Femur (tissue), 1 donor: ENCODE measurements around the gene CALN1.
"Not testable (repeated sequence)": the region's sequence is repeated elsewhere in the genome, so short reads cannot be mapped to it uniquely, and the experiment has no call there.

Source experiments
- DNase-seq: peaks from one replicate; pipeline ENCODE4 v3.0.0-alpha.2; 2017

The CALN1 gene

GRCh38 chr7:71777278-71777677 is 634.9 kb downstream of the CALN1 start:
- DNase-seq = no peak

GRCh38 chr7:71776726-71777125 is 635.4 kb downstream of the CALN1 start:
- DNase-seq = no peak

DNA sequence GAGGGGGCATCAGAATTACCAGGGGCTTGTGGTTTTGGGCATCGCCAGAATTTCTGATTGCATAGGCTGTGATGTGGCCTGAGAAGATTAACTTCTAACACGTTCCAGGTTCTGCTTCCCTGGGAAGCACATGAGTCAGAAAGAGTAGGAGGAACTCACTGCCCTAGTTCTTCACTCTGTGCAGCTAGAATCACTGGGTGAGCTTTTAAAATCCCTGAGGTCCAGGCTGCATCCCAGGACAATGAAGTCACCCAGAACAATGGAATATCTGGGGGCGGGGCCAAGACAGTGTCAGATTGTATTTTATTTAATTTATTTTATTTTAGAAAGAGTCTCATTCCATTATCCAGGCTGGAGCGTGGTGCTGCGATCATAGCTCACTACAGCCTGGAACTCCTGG is 636.5 kb downstream of the CALN1 start:
- DNase-seq = no peak

DNA sequence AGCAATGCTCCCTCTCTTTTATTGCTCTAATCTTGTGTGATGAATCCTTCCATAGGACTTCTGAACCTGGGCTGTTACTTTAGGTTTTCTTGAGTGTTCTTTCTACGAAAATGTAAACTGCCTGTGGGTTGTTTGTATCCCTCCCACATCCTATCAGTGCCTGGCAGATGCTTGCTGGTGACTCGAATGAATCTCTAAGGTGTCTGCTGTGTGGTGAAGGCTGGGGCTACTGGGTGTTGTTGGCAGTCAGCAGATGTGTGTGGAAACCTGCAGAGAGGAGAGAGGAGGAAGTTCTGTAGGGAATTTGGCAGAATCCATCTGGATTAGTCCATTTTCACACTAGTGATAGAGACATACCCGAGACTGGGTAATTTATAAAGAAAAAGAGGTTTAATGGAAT is 639.4 kb downstream of the CALN1 start:
- no peak for DNase-seq

- no peak for DNase-seq
These were observed 641.8 kb downstream of the CALN1 start for GRCh38 chr7:71770269-71770907.

DNA sequence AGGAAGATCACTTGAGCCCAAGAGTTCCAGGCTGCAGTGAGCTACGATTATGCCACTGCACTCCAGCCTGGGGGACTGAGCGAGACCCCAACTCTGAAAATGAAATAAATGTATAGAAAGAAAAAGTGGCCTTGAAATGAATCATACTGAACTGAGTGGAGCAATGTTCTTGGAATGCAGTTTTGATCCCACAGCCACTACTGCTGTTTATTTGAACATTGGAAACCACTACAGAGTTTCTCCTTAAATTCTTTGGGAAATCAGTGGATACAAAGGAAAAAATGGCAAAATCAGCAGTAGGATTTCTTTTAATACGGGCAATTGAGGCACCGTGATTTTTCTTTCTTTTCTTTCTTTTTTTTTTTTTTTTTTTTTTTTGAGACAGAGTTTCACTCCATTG is 642.8 kb downstream of the CALN1 start:
- DNase-seq = no peak

GRCh38 chr7:71768450-71768849 is 643.7 kb downstream of the CALN1 start:
- no peak for DNase-seq

- DNase-seq = no peak
These were observed 646.1 kb downstream of the CALN1 start for GRCh38 chr7:71766016-71766415.

GRCh38 chr7:71761336-71761735 is 650.8 kb downstream of the CALN1 start:
- no peak for DNase-seq

DNA sequence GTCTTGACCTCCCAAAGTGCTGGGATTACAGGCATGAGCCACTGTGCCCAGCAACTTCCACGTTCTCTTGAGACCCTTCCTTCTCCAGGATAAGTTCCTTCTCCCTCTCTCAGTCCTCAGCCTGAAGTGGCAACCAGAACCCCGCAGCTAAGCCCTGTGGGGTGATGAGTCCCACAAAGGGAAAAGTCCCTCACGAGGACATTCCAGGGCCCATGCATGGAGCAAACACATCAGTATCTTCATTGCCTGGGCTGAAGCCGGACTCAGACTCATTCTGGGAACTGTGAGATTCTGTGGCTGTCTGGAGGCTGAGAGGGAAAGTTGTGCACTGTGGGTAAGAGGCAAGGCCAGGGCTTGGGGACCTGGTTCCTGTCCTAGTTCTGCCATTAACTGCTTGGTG is 657.3 kb downstream of the CALN1 start:
- no peak for DNase-seq

- DNase-seq = no peak
These were observed 658.0 kb downstream of the CALN1 start for GRCh38 chr7:71753956-71754664.

- no peak for DNase-seq
These were observed 658.9 kb downstream of the CALN1 start for GRCh38 chr7:71753236-71753635.

DNA sequence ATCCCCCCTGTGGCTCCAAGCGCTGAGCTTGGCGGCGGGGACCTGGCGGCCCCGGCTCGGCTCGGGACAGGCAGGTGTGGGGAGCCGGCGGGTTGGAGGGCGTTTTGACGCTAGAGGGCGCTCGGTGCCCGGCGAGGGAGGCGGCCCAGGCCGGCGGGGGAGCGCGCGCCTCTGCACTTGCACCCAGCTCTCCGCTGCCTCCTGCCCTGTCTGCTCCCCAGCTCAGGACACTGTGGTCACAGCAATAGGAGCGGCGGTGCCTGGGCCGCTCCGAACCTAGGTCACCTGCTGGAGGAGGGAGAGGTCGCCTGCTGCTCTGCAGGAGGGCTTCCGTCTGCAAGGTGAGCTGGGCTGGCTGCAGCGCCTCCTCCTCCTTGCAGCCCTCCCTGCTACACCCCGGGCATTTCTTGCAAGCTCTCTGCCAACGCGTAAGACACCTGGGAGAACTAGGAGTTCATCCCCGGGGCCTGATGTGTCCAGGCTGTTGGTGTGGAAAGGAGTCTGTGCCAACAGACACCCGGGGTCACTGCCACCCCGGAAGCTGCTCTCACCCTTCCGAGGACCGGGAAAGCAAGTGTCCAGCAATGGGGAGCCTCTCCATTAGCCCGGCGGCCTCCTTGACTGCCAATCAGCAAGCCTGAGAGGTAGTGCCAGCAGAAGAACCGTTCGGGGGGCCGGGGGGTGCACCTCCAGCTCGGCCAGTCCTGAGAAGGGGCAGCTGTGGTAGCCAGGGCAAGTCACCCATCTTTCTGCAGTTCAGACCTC is 659.8 kb downstream of the CALN1 start:
- peak; percentile 58 for DNase-seq

- no peak for DNase-seq
These were observed 661.8 kb downstream of the CALN1 start for GRCh38 chr7:71750290-71750689.

- no peak for DNase-seq
These were observed 666.1 kb downstream of the CALN1 start for GRCh38 chr7:71746006-71746405.

GRCh38 chr7:71740174-71740560 is 672.0 kb downstream of the CALN1 start:
- no peak for DNase-seq

- DNase-seq = no peak
These were observed 672.5 kb downstream of the CALN1 start for GRCh38 chr7:71739520-71740173.

DNA sequence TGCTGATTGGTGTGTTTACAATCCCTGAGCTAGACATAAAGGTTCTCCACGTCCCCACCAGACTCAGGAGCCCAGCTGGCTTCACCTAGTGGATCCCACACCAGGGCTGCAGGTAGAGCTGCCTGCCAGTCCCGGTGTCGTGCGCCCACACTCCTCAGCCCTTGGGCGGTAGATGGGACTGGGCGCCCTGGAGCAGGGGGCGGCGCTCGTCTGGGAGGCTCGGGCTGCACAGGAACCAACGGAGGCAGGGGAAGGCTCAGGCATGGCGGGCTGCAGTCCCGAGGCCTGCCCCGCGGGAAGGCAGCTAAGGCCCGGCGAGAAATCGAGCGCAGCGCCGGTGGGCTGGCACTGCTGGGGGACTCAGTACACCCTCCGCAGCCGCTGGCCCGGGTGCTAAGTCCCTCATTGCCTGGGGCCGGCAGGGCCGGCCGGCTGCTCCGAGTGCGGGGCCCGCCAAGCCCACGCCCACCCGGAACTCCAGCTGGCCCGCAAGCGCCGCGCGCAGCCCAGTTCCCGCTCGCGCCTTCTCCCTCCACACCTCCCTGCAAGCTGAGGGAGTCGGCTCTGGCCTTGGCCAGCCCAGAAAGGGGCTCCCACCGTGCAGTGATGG is 674.1 kb downstream of the CALN1 start:
- DNase-seq = not testable (repeated sequence)

- peak; percentile 80 for DNase-seq
These were observed 676.1 kb downstream of the CALN1 start for GRCh38 chr7:71735961-71736556.

DNA sequence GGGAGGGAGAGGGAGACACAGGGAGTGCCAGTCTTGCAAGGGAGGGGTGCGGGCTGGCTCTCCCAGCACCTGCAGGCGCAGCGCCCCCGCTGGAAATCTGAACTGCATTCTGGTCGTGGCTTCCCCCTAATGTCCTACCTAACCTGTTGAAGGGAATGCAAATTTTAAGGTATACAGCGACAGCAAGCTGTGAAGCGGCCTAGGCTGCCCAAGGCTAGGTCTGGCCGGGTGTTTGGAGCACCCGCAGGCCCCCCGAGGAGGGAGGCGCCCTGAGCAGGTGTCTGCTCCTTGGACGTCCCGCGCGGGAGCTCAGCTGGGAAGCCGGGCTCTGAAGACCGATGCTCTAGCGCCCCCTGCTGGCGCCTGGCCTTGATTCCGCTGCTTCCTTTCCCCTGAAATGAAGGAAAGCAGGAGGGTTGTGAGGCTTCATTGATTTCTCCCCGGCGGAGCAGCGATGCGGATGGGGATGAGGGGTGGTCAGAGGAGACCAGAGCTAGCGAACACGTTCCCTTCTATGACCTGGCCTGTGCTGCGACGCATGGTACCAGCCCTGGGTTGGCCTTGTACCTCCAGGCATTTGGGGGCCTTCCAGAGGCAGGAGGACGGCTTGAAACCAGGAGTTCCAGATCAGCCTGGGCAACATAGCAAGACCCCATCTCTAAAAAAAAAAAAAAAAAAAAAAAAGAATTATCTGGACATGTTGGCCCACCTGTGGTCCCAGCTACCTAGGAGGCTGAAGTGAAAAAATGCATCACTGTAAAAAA is 678.8 kb downstream of the CALN1 start:
- DNase-seq = peak; percentile 89

- DNase-seq = no peak
These were observed 680.4 kb downstream of the CALN1 start for GRCh38 chr7:71731740-71732139.
